GM18909 (cell line): ENCODE data around the gene COL6A5.
"Not testable (repeated sequence)": the region's sequence is repeated elsewhere in the genome, so short reads cannot be mapped to it uniquely, and the experiment has no call there.

Experiments used
- ATAC-seq: cut with Tn5 transposase; IDR thresholded peaks from one replicate; pipeline ENCODE4 v1.9.1; 2021; ENCODE audit warnings: mild to moderate bottlenecking; ENCODE audit not compliant: unreplicated experiment, poor library complexity

The COL6A5 gene

DNA sequence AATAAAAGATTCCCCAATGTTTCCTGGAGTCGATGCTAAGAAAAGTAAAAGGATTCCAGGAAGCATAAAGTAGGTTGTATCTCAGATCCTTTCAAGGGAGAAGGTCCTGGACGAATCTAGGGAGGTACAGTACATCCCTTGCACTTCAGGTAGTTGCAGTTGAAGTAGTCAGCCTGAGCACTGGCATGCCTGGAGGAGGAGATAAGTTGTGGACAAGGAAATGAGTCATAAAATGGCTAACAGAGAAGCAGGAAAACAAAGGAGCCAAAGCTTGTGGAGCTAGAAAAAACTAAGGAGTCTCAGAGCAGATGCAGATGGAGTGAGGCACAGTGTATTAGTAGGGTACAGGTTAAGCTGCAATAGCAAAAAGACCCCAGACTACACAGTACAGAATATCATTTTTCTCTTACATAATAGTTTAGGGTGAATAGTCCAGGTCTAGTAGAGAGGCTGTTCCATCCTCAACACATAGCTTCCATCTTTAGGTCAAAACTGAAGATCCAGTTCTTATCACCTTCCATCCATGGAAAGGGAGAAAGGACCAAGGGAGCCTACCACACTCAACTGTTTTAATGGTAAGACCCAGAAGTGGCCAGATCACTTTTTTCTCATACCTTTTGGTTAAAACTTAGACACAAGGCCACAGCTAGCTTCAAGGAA lies 41.3 kb downstream of the COL6A5 start:
- no peak for ATAC-seq

DNA sequence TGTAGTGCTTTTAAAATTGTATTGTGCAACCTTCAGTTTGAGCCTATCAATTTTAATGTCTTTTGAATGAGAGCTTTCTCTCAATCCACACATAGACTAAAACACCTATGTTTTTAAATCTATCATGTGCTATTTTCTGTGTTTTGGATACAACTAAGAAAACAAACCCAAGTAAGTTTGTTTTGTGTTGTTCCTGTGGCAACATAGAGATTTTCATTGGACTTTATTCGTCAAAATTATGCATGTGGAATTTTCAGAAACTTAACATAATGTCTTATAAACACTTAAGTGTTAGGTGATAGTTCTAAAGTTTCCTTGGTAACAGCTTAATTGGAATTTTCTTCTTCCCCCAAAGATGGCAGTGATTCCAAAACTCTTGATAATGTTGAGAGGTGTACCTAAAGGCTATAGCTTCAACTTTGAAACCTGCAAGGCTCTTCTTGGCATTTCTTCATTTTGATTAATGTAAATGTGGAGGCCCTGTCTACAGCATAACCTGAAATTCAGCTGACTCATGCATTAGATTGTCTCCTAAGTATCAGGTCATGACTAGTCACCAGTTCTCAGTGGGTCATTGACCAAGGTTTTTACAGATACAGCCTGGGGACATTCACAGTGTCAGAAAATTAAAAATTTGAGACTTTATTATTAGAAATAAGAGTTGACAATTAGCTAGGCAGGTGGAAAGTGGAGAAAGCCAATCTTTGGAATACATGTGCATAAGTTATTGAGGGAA lies 44.4 kb downstream of the COL6A5 start:
- no peak for ATAC-seq

- no peak for ATAC-seq
Measured at GRCh38 chr3:130392266-130392665, 46.8 kb downstream of the COL6A5 start.

DNA sequence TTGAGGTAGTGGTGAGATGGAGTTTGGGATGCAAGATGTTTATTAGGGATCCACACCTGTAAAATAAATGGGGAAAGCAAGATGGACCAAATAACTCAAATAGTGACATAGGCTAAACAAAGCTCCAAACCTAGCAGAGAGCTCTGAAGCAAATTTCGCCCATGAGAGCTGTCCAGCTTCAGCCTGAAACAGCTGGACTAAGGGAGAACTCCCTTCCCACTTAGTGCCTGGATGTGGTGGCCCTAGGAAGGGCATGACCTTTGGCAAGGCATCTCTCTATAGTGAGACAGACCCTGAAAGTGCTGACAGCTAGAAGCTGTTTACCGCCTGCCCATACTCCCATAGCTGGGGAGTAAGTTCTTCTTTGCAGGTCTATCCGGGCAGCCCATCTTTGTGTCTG lies 48.1 kb downstream of the COL6A5 start:
- no peak for ATAC-seq

DNA sequence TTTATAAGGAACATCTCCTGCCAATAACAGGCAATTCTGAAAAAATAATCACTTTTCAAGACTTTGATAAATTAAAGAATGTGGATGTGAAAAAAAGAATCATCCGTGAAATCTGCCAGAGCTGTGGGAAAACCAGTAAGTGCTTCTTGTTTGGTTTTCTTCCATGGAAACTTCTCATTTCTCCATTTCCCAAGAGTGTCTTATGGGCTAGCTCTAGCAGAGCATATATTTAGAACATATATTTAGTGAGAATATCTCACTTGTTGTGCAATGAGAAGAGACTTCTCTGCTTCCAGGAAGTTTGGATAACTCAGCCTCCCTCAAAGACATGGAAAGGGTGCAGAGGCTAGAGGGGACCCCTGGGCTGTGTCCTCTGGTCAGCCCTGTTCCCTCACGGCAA lies 49.9 kb downstream of the COL6A5 start:
- no peak for ATAC-seq

GRCh38 chr3:130395916-130396315 lies 50.4 kb downstream of the COL6A5 start:
- no peak for ATAC-seq

DNA sequence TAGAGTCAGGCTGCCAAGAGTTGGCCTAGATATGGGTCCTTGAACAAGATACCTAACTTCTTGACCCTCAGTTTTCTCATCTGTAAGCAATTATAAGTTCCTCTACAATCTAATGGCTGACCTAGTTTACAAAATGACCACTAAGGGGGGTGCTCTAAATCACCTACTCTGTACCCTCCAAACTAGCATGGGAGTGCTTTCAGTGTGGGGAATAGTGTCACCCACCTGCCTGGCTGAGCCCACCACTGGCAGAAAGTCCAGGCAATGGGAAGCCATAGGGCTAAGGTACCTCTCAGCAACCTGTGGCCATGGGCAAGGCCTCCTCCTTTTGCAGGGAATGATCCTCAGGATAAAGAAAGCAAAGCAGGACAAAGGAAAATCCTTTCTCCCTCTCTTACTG lies 58.9 kb downstream of the COL6A5 start:
- no peak for ATAC-seq

DNA sequence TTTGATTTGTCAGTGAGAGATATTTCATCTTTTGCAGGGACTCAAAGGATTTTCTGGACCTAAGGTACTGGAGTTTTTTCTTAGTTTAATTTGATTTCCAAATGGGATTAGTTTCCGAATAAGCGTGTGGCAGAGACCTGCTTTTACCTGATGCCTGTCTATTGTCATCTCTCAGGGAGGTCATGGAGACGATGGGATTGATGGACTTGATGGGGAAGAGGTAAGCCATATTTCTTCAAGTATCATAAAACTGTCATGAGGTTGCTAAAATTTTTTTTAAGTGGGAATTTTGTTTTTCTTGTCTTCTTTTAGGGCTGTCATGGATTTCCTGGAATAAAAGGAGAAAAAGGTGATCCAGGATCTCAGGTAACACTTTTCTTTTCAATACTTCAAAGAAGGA lies 60.5 kb downstream of the COL6A5 start:
- no peak for ATAC-seq

GRCh38 chr3:130408253-130408652 lies 62.8 kb downstream of the COL6A5 start:
- not testable (repeated sequence) for ATAC-seq

DNA sequence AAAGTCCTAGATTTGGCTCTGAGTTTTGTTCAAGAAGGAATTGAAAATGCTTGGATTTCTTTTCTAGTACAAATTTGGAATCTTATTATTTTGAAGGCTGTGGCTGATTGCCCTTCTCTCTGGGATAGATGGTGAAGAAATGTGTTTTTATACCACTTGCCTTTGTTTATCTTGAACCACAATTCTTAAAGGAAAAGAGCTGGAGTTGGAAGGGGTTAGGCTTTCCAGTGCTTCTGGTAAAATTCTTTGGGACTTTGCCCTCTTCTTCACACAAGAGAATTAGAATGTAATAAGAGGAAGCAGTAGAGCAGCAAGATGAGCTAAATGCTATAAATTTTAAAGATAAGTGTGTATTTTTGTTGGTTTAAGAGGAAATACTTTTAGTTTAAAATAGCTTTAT lies 65.8 kb downstream of the COL6A5 start:
- ATAC-seq = no peak

DNA sequence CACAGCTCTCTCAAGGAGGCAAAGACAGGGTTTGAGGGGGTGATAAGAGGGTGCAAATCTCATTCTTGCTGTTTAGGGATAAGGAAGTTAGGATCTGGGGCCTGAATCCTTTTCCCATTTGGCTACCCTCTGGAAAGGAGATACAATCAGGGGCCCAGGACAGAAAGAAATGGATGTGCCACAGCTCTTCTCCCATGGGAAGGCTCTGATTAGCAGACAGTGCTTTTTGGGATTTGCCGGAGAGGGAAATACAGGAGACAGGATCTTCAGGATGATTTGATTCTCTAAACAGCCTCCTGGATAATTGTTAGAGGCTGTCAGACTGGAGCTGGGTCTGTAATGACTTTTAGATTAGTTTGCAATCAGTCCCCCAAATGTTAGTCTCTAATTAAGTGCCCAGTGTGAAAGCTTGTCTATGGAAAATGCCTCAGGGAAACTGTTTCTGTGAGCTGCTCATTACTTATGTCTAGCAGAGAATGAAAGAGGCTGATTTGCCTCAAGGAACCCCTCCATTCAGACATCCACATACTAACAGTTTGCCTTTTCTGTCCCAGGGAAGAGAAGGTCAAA lies 67.6 kb downstream of the COL6A5 start:
- ATAC-seq = no peak

- no peak for ATAC-seq
Measured at GRCh38 chr3:130414457-130414856, 69.0 kb downstream of the COL6A5 start.

GRCh38 chr3:130420466-130420865 lies 75.0 kb downstream of the COL6A5 start:
- ATAC-seq = no peak

GRCh38 chr3:130423064-130423463 lies 77.6 kb downstream of the COL6A5 start:
- no peak for ATAC-seq

- ATAC-seq = no peak
Measured at GRCh38 chr3:130424837-130425236, 79.4 kb downstream of the COL6A5 start.

DNA sequence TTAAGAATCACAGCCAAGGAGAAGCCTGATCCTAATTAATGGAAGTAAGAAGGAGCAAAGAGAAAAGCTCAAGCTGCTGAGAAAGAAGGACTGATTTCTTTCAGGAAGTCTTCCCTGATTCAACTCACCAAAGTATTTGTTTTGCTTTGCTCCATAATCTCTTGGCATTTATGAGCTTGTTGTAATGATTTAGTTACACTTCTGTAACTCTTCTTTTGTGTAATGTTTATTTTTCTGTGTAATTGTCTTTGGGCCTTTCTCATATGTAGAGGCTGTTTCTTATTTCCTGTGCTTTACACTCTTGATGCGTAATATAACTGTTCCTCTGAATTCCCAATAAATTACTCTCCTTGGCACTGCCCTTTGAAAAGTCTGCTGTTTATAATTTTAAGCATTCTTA lies 80.0 kb downstream of the COL6A5 start:
- no peak for ATAC-seq

- no peak for ATAC-seq
Measured at GRCh38 chr3:130426206-130426605, 80.7 kb downstream of the COL6A5 start.

- no peak for ATAC-seq
Measured at GRCh38 chr3:130428871-130429712, 83.6 kb downstream of the COL6A5 start.

- ATAC-seq = no peak
Measured at GRCh38 chr3:130429713-130430023, 84.2 kb downstream of the COL6A5 start.

DNA sequence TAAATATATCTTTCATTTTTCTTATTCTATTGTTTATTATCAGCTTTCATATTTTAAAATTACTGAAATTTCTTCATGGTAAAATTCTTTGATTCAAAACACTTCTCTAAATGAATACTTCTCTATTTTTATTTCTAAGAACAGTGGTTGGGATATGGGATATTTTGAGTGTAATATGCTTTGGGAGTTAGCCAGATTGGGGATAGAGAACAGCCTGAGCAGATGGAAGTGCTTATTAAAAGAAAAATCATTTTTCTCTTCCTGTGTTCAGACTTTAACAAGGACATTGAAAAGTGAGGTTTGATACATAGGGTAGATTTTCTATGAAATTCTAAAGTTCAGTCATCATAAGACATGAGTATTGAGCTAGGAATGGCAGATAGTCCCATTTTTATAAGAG lies 84.8 kb downstream of the COL6A5 start:
- no peak for ATAC-seq

DNA sequence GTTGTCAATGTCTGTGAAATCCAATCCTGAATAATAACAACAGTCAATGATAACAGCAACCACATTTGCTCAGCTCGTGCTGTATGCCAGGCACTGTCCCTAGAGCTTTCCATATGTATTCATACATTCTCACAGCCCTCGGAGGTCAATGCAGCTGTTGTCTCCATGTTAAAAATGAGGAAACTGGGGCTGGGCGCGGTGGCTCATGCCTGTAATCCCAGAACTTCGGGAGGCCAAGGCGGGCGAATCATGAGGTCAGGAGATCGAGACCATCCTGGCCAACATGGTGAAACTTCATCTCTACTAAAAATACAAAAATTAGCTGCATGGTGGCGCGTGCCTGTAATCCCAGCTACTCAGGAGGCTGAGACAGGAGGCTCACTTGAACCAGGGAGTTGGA lies 86.6 kb downstream of the COL6A5 start:
- ATAC-seq = not testable (repeated sequence)
